H9 (cell line): ENCODE data around the gene KL. TPM values are rescaled to one million over a fixed set of nuclear protein-coding genes. Genes with fewer than 3 reads are reported as not detected.

ENCODE experiments used
- DNase-seq: peaks from one replicate; pipeline ENCODE4 v3.0.0-alpha.2; 2017
- H2AFZ ChIP-seq: one replicate; pipeline ENCODE4 v1.6.1; 2013; ENCODE audit warnings: mild to moderate bottlenecking, low read length, control low read depth, moderate library complexity
- H2AK5ac ChIP-seq: 2 replicates; pipeline ENCODE4 v1.6.1; 2013; ENCODE audit warnings: low read length, control low read depth, mixed read lengths; ENCODE audit not compliant: insufficient read length
- H2BK120ac ChIP-seq: one replicate; pipeline ENCODE4 v1.6.1; 2013; ENCODE audit warnings: low read depth, mild to moderate bottlenecking, low read length, control low read depth, inconsistent platforms; ENCODE audit not compliant: poor library complexity, severe bottlenecking
- H2BK12ac ChIP-seq: 2 replicates; pipeline ENCODE4 v1.6.1; 2013; ENCODE audit warnings: low read length, control low read depth, mixed read lengths, low read depth; ENCODE audit not compliant: insufficient read length
- H2BK15ac ChIP-seq: 2 replicates; pipeline ENCODE4 v1.6.1; 2013; ENCODE audit warnings: low read depth, low read length, control low read depth
- H2BK20ac ChIP-seq: one replicate; pipeline ENCODE4 v1.6.1; 2013; ENCODE audit warnings: low read depth, mild to moderate bottlenecking, low read length, control low read depth, inconsistent platforms; ENCODE audit not compliant: poor library complexity, severe bottlenecking
- H2BK5ac ChIP-seq: 2 replicates; pipeline ENCODE4 v1.6.1; 2013; ENCODE audit warnings: low read length, control low read depth, mixed read lengths; ENCODE audit not compliant: insufficient read length
- H3K14ac ChIP-seq: 2 replicates; pipeline ENCODE4 v1.6.1; 2013; ENCODE audit warnings: low read length, control low read depth; ENCODE audit not compliant: insufficient read depth
- H3K18ac ChIP-seq: 2 replicates; pipeline ENCODE4 v1.6.1; 2013; ENCODE audit warnings: low read depth, mild to moderate bottlenecking, mixed read lengths, low read length, control low read depth; ENCODE audit not compliant: insufficient read length
- H3K23ac ChIP-seq: 2 replicates; pipeline ENCODE4 v1.6.1; 2013; ENCODE audit warnings: low read length, control low read depth, mixed read lengths, low read depth; ENCODE audit not compliant: insufficient read length
- H3K23me2 ChIP-seq: 2 replicates; pipeline ENCODE4 v1.6.1; 2013; ENCODE audit warnings: low read depth, mild to moderate bottlenecking, mixed read lengths, low read length, control low read depth; ENCODE audit not compliant: insufficient read length, poor library complexity, severe bottlenecking
- H3K27ac ChIP-seq: 2 replicates; pipeline ENCODE4 v1.5.1; 2013; ENCODE audit warnings: low read length, control low read depth, mixed read lengths, low read depth; ENCODE audit not compliant: insufficient read length
- H3K27me3 ChIP-seq: 2 replicates; pipeline ENCODE4 v1.6.1; 2013; ENCODE audit warnings: low read length, control low read depth, inconsistent platforms; ENCODE audit not compliant: insufficient read depth
- H3K4ac ChIP-seq: 2 replicates; pipeline ENCODE4 v1.6.1; 2013; ENCODE audit warnings: low read depth, mild to moderate bottlenecking, control low read depth, inconsistent platforms, low read length, moderate library complexity
- H3K4me1 ChIP-seq: 2 replicates; pipeline ENCODE4 v1.6.1; 2013; ENCODE audit warnings: low read length, control low read depth, inconsistent platforms; ENCODE audit not compliant: insufficient read depth
- H3K4me2 ChIP-seq: 2 replicates; pipeline ENCODE4 v1.6.1; 2013; ENCODE audit warnings: low read length, control low read depth, mixed read lengths; ENCODE audit not compliant: insufficient read length, insufficient read depth
- H3K56ac ChIP-seq: 2 replicates; pipeline ENCODE4 v1.6.1; 2013; ENCODE audit warnings: low read depth, mild to moderate bottlenecking, mixed read lengths, low read length, control low read depth; ENCODE audit not compliant: insufficient read length
- H3K79me1 ChIP-seq: 2 replicates; pipeline ENCODE4 v1.6.1; 2013; ENCODE audit warnings: low read depth, mild to moderate bottlenecking, moderate library complexity, low read length, control low read depth, inconsistent platforms; ENCODE audit not compliant: insufficient read depth, poor library complexity, severe bottlenecking
- H3K79me2 ChIP-seq: 2 replicates; pipeline ENCODE4 v1.6.1; 2013; ENCODE audit warnings: low read length, control low read depth, inconsistent platforms; ENCODE audit not compliant: insufficient read depth
- H3K9ac ChIP-seq: 2 replicates; pipeline ENCODE4 v1.6.1; 2013; ENCODE audit warnings: low read length, control low read depth, mixed read lengths; ENCODE audit not compliant: insufficient read length; ENCODE audit errors: extremely low read depth
- H3K9me3 ChIP-seq: one replicate; pipeline ENCODE4 v1.6.1; 2013; ENCODE audit warnings: low read depth, low read length, inconsistent platforms; ENCODE audit not compliant: control insufficient read depth
- H3T11ph ChIP-seq: one replicate; pipeline ENCODE4 v1.6.1; 2013; ENCODE audit warnings: mild to moderate bottlenecking, low read length, control low read depth, inconsistent platforms
- H4K20me1 ChIP-seq: one replicate; pipeline ENCODE4 v1.6.1; 2013; ENCODE audit not compliant: control insufficient read depth, insufficient read length, insufficient read depth
- H4K5ac ChIP-seq: 2 replicates; pipeline ENCODE4 v1.6.1; 2013; ENCODE audit warnings: low read depth, mild to moderate bottlenecking, mixed read lengths, low read length, control low read depth; ENCODE audit not compliant: insufficient read length
- H4K8ac ChIP-seq: replicated peaks from 2 replicates; pipeline ENCODE4 v1.6.1; 2013; ENCODE audit warnings: low read length, control low read depth, mixed read lengths, low read depth; ENCODE audit not compliant: insufficient read length
- H4K91ac ChIP-seq: 2 replicates; pipeline ENCODE4 v1.6.1; 2013; ENCODE audit warnings: low read depth, mild to moderate bottlenecking, moderate library complexity, mixed read lengths, low read length, control low read depth; ENCODE audit not compliant: insufficient read length
- H3K27ac Mint-ChIP-seq, 3 experiments: 2 replicates in 2 of 3; 3 replicates in 1 of 3; pipeline ENCODE4 v1.8.0; 2020 to 2021; ENCODE audit warnings: mixed read lengths in 3 of 3, mild to moderate bottlenecking in 1 of 3, moderate library complexity in 1 of 3
- H3K27me3 Mint-ChIP-seq: 2 replicates; pipeline ENCODE4 v1.8.0; 2021; ENCODE audit warnings: low read depth, mild to moderate bottlenecking, moderate library complexity, mixed read lengths
- H3K36me3 Mint-ChIP-seq, 3 experiments: 2 replicates in 2 of 3; 3 replicates in 1 of 3; pipeline ENCODE4 v1.8.0; 2020 to 2021; ENCODE audit warnings: low read depth in 3 of 3, mixed read lengths in 3 of 3; ENCODE audit not compliant: insufficient read depth in 1 of 3
- H3K4me1 Mint-ChIP-seq, 2 experiments: 2 replicates each; pipeline ENCODE4 v1.8.0; 2020; ENCODE audit warnings: mixed read lengths in 2 of 2
- H3K4me3 Mint-ChIP-seq, 2 experiments: 2 replicates in 1 of 2; 3 replicates in 1 of 2; pipeline ENCODE4 v1.8.0; 2020 to 2021; ENCODE audit warnings: mild to moderate bottlenecking in 2 of 2, mixed read lengths in 2 of 2, moderate library complexity in 1 of 2
- H3K9me3 Mint-ChIP-seq, 2 experiments: 2 replicates in 1 of 2; 3 replicates in 1 of 2; pipeline ENCODE4 v1.8.0; 2020; ENCODE audit warnings: mild to moderate bottlenecking in 2 of 2, mixed read lengths in 2 of 2, moderate library complexity in 1 of 2
- CTCF ChIP-seq: fragments of 200-600 bp; sonication (generic); conservative IDR thresholded peaks from 3 replicates; pipeline ENCODE4 v1.8.0; 2021; ENCODE audit warnings: antibody characterized with exemption, mild to moderate bottlenecking
- WGBS: extraction: QIAGEN DNeasy Blood & Tissue Kit; methylation state at CpG from one replicate; pipeline ENCODE4 v1.1.7; 2013; ENCODE audit warnings: missing lambda C conversion rate, low lambda C conversion rate, mixed read lengths; ENCODE audit not compliant: insufficient read length; ENCODE audit errors: extremely low coverage; 5-methylcytosine and 5-hydroxymethylcytosine counted together
- total RNA-seq: library from RNA; stranded (reverse); gene quantifications from 2 replicates; pipeline ENCODE4 v1.2.1, GENCODE V29; 2021

The KL gene
- total RNA-seq, 1 experiment from 2014 or later, result not detected

DNA sequence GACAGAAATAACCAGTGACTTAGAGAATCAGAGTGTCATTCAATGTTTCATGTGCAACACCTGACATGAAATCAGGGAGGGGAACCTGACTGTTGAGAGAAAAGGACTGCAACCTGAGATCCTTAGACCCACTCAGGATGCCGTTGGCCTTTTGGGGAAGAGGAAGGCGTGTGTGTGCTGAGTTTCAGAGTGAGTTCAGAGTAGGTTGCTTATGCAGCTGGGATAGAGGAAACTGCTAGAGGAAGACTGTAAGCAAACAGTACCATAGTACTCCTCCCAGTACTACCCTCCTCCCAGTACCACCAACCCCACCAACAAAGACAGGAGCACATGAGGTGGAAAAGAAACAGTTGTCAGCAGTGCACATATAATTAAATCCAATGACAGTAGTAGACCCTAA is 63.7 kb downstream of the KL start:
- Histone ChIP-seq H3K79me1 (no peaks in the 10 kb centered on the region), H3K9ac (no peak overlapping the region), H3K4me1 (no peaks in the 10 kb centered on the region), H3K4ac (no peak overlapping the region), H4K5ac (no peak overlapping the region), H3K23me2 (no peaks in the 10 kb centered on the region), H2BK12ac (no peak overlapping the region), H3K56ac (no peak overlapping the region), H3K4me2 (no peak overlapping the region), H3T11ph (no peak overlapping the region), H2AFZ (no peak overlapping the region), H3K27me3 (no peaks in the 10 kb centered on the region), H3K27ac (no peak overlapping the region), H2BK15ac (no peak overlapping the region), H2BK5ac (no peak overlapping the region), H3K23ac (no peak overlapping the region), H2BK120ac (no peak overlapping the region), H4K91ac (no peak overlapping the region), H4K20me1 (no peaks in the 10 kb centered on the region), H3K9me3 (no peaks in the 10 kb centered on the region), H3K79me2 (no peaks in the 10 kb centered on the region), H3K14ac (no peak overlapping the region), H3K18ac (no peak overlapping the region), H2AK5ac (no peak overlapping the region), H4K8ac (no peak overlapping the region), H2BK20ac (no peak overlapping the region)
- Mint-ChIP-seq H3K9me3 (no peaks in the 10 kb centered on the region), H3K4me1 (no peaks in the 10 kb centered on the region), H3K27ac (no peak overlapping the region), H3K4me3 (no peak overlapping the region), H3K36me3 (no peaks in the 10 kb centered on the region), H3K27me3 (no peaks in the 10 kb centered on the region)
- no peak for TF ChIP-seq CTCF
- WGBS, result no CpG with 5 or more reads among the region's 2 CpGs
- DNase-seq, result no peak
